Measurements from ENCODE around the gene KIF5A. TPM values are rescaled to one million over a fixed set of nuclear protein-coding genes. Genes with fewer than 3 reads are reported as not detected.

The KIF5A gene
- total and polyA plus RNA-seq, 2 of the 4 experiments (the other 2 are of a cell fraction), result 0.15 to 0.18 TPM

DNA sequence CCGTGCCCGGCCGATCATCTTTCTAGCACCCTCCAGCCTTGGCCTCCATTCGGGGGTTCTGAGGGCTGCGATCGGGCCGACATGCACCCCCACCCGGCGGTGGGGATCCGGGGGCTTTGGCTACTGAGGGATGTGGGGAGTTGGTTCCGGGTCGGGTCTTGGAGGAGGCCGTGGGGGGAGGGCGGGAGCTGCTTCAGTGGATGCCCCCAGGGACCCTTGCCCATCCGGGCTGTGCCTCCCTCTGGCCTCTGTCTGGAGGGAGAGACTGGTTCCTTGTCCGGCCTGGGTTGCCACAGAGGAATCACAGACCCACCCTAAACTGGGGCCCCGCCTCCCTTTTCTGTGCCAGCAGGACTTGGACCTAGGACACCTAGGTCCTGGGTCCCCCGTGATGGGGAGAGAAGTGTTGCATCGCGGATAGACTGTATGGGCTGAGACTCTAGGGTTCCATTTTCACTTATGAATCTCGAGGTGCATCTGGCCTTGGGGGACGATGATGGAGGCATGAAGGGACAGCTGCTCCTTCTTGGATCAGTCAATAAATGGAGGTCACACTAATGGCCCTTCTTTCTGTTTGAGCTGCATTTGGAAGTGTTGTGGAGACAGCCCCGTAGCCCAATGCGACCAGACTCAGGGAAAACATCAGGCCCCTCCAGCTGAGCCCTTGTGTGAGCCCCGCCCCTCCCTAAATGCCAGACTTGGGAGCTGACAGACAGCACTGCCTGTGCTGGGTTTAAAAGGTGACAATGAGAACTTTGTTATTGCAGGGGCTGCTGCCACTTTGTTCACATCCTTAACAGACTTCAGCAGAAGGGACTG, 55.4 kb downstream of the KIF5A start (continued):
- TF ChIP-seq, protein P1, sequence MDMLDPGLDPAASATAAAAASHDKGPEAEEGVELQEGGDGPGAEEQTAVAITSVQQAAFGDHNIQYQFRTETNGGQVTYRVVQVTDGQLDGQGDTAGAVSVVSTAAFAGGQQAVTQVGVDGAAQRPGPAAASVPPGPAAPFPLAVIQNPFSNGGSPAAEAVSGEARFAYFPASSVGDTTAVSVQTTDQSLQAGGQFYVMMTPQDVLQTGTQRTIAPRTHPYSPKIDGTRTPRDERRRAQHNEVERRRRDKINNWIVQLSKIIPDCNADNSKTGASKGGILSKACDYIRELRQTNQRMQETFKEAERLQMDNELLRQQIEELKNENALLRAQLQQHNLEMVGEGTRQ (IDR thresholded peaks at IDR 0.05; ENCODE audit: low read depth, low read length), result no peak
- TF ChIP-seq RFX5 (IDR thresholded peaks at IDR 0.05; ENCODE audit: low read depth, low read length), result no peak

DNA sequence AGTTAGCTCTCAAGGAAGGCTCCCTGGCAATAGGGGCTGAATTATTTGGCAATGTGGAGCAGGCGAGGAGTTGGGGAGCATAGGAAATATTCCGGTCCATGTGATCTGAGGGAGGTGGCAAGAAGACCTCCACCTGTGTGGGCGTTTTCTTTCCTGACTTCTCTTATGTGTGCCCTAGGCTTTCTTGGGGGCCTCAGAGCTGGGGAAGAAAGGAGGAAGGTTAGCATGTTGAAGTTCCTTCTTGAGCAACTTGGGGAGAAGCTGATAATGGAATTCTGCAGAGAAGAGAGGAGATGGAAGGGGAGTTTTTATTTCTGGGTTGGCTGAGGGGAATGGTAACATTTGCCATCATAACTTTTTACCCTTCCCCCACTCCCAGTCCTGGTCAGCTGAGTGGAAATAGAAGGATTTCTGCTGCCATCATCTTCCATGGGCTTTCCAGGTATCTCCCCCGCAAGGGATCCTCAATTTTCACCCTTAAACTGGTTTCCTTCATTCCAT, 56.0 kb downstream of the KIF5A start:
- CTCF ChIA-PET, result interaction anchor here (0.6 to 1.1 kb wide), 2 partner anchors 22 to 27 kb away, joined by 4 read pairs; partner anchors contain the start of gene B4GALNT1

More for the DNA sequence above, 56.0 kb downstream of the KIF5A start:
- intact Hi-C loops (cut with micrococcal nuclease) (no loop called here), in situ Hi-C loops (cut with MboI; ENCODE audit: low sequenced_read_pairs) (no loop called here), dilution Hi-C loops (cut with HindIII; ENCODE audit: low sequenced_read_pairs, unreplicated experiment) (no loop called here)
- TF ChIP-seq BHLHE40 (IDR thresholded peaks at IDR 0.05; ENCODE audit: low read depth, low read length) (no peak), RCOR1 (IDR thresholded peaks at IDR 0.05; ENCODE audit: insufficient replicate concordance, low read length) (no peak), ELK1 (IDR thresholded peaks at IDR 0.05; ENCODE audit: borderline replicate concordance, low read depth, low read length) (no peak), POLR2A (IDR thresholded peaks at IDR 0.05; ENCODE audit: low read depth, low read length) (no peak), RAD21 (IDR thresholded peaks at IDR 0.05; ENCODE audit: low read length) (no peak), SMC3 (IDR thresholded peaks at IDR 0.05; ENCODE audit: low read depth, low read length) (no peak), RFX5 (IDR thresholded peaks at IDR 0.05; ENCODE audit: low read depth, low read length) (no peak), CHD1 (IDR thresholded peaks at IDR 0.05; ENCODE audit: low read depth, low read length) (no peak), MAFK (IDR thresholded peaks at IDR 0.05; ENCODE audit: low read depth, low read length) (no peak)
- TF ChIP-seq, protein P1 (IDR thresholded peaks at IDR 0.05; ENCODE audit: low read depth, low read length), result no peak
- no peaks in the 10 kb centered on the region for H3K27me3 ChIP-seq (ENCODE audit: control insufficient read depth, insufficient read depth, low read length)
- no peak for DNase-seq
- H2BK20ac ChIP-seq (ENCODE audit: low read depth, low read length), result no peak overlapping the region
- H2AK5ac ChIP-seq (ENCODE audit: low read depth, low read length), result 0 out of 2 replicates have a peak overlapping the region, but pooled peaks have one; percentile 25
- H3K4me1 ChIP-seq (ENCODE audit: control insufficient read depth, insufficient read depth, low read length), result peaks cover 13% of the 10 kb centered on the region
- no peak overlapping the region for H4K5ac ChIP-seq (ENCODE audit: low read depth, low read length)
- H4K91ac ChIP-seq (ENCODE audit: insufficient read depth, low read depth, low read length), result no peak overlapping the region
- 0 out of 2 replicates have a peak overlapping the region, but pooled peaks have one; percentile 54 for H3K14ac ChIP-seq (replicated peaks; ENCODE audit: low read depth, low read length)
- peaks cover 9 to 19% of the 10 kb centered on the region in 2 experiments for H3K79me1 ChIP-seq (ENCODE audit: low read depth in 1 of 2, low read length in 2 of 2)
- H3K18ac ChIP-seq (ENCODE audit: low read depth, low read length), result no peak overlapping the region
- H3K4me2 ChIP-seq (ENCODE audit: low read depth, low read length), result peak overlapping the region; percentile 77; the same call in 1 of the 2 replicates
- peak overlapping the region; percentile 73 for H2AK9ac ChIP-seq (replicated peaks; ENCODE audit: low read depth, low read length, poor library complexity)
- no peak overlapping the region for H3K27ac ChIP-seq (ENCODE audit: insufficient read depth, low read length)
- no peak overlapping the region for H2BK15ac ChIP-seq (ENCODE audit: low read depth, low read length)
- no peak overlapping the region for H2BK120ac ChIP-seq (ENCODE audit: low read depth, low read length)
- ATAC-seq (ENCODE audit: low read depth), result no peak
- 64% methylated on average over 3 of the region's 4 CpGs; no CpG with 5 or more reads in 1 of the 2 experiments for WGBS, 2 experiments (ENCODE audit: extremely low coverage in 2 of 2, insufficient read length in 1 of 2)
- no peak overlapping the region for H3K4ac ChIP-seq (ENCODE audit: low read depth, low read length)
- no peak overlapping the region for H3K4me3 ChIP-seq (ENCODE audit: insufficient read depth, low read depth, low read length)
- H3K56ac ChIP-seq (ENCODE audit: extremely low read depth, insufficient read depth, low read length), result no peak overlapping the region
- POLR2A ChIA-PET (ENCODE audit: unreplicated experiment), result no interaction called here
- no peaks in the 10 kb centered on the region for H3K9me3 ChIP-seq (ENCODE audit: control insufficient read depth, insufficient read depth, low read length)
- H4K20me1 ChIP-seq (ENCODE audit: insufficient read depth, low read length), result no peaks in the 10 kb centered on the region
- peak overlapping the region in 1 of 2 experiments; percentile 76; a peak in 1 of 4 replicates for H4K8ac ChIP-seq (ENCODE audit: low read depth in 2 of 2, low read length in 2 of 2)
- no peak overlapping the region for H3K9ac ChIP-seq (ENCODE audit: low read depth, low read length)
- no TSS peak for BruUV-seq (replicated peaks)
- no peak overlapping the region for H3K23ac ChIP-seq (ENCODE audit: low read depth, low read length)
- no peak overlapping the region for H2BK5ac ChIP-seq (ENCODE audit: low read depth, low read length, poor library complexity, severe bottlenecking)
- H2AFZ ChIP-seq (replicated peaks; ENCODE audit: low read length, poor library complexity), result peak overlapping the region; percentile 94
- peaks cover 16% of the 10 kb centered on the region; the same call in 1 of the 2 replicates for H3K9me1 ChIP-seq (ENCODE audit: insufficient read depth, low read length)
- H3K36me3 ChIP-seq (ENCODE audit: control insufficient read depth, insufficient read depth, low read length), result peaks cover 11% of the 10 kb centered on the region; the same call in 1 of the 2 replicates
